NT2/D1 (cell line): Measurements from ENCODE around the gene PHAF1.

Experiments
- SUZ12 ChIP-seq: IDR thresholded peaks from 2 replicates; pipeline ENCODE4 v1.6.1; 2011; ENCODE audit not compliant: insufficient read length, insufficient read depth; ENCODE audit errors: extremely low read depth
- YY1 ChIP-seq: IDR thresholded peaks from 2 replicates; pipeline ENCODE4 v1.6.1; 2011; ENCODE audit not compliant: insufficient read length, insufficient read depth
- ZNF274 ChIP-seq: IDR thresholded peaks from 2 replicates; pipeline ENCODE4 v1.6.1; 2011; ENCODE audit warnings: mild to moderate bottlenecking, low read depth, low read length

- no peak for TF ChIP-seq YY1
- TF ChIP-seq ZNF274 = no peak
- no peak for TF ChIP-seq SUZ12
These were observed 70.4 kb downstream of the PHAF1 start for GRCh38 chr16:67180166-67180565.
